ENCODE data around the gene VWA8.

VWA8 gene

GRCh38 chr13:41833201-41833600 lies 127.7 kb downstream of the VWA8 start:
- Histone ChIP-seq H3K4me2 (ENCODE audit: low read depth, low read length) (no peak overlapping the region), H3K27ac (ENCODE audit: low read length) (no peak overlapping the region), H3K4me3 (ENCODE audit: low read length) (no peak overlapping the region), H3K36me3 (replicated peaks; ENCODE audit: insufficient read depth, low read length) (no peaks in the 10 kb centered on the region), H3K9me3 (replicated peaks; ENCODE audit: insufficient read depth, low read length) (no peaks in the 10 kb centered on the region), H3K79me2 (ENCODE audit: low read length) (no peaks in the 10 kb centered on the region), H3K9me2 (replicated peaks; ENCODE audit: insufficient read depth, low read length) (no peaks in the 10 kb centered on the region), H3K4me1 (ENCODE audit: low read length) (no peaks in the 10 kb centered on the region), H3K27me3 (replicated peaks; ENCODE audit: insufficient read depth, low read length) (no peaks in the 10 kb centered on the region), H3F3A (ENCODE audit: insufficient read depth, low read length) (no peaks in the 10 kb centered on the region), H4K20me1 (ENCODE audit: insufficient read depth, low read length) (no peaks in the 10 kb centered on the region), H3K9ac (ENCODE audit: low read length) (no peak overlapping the region), H2AFZ (ENCODE audit: low read length) (no peak overlapping the region)
- TF ChIP-seq EZH2 (optimal IDR thresholded peaks at IDR 0.05; ENCODE audit: low read depth, low read length) (no peak), CTCF (IDR thresholded peaks at IDR 0.05; ENCODE audit: low read length) (no peak), EZH2phosphoT487 (IDR thresholded peaks at IDR 0.05; ENCODE audit: low read length) (no peak)
- no peak for DNase-seq

- no peak overlapping the region for H3K4me3 ChIP-seq (ENCODE audit: low read length)
- H3K27me3 ChIP-seq (replicated peaks; ENCODE audit: insufficient read depth, low read length): no peaks in the 10 kb centered on the region
- H3K79me2 ChIP-seq (ENCODE audit: low read length): no peaks in the 10 kb centered on the region
- H3K4me1 ChIP-seq (ENCODE audit: low read length): no peaks in the 10 kb centered on the region
- H3K9ac ChIP-seq (ENCODE audit: low read length): no peak overlapping the region
- no peak overlapping the region for H3K27ac ChIP-seq (ENCODE audit: low read length)
- no peaks in the 10 kb centered on the region for H3F3A ChIP-seq (ENCODE audit: insufficient read depth, low read length)
- H3K4me2 ChIP-seq (ENCODE audit: low read depth, low read length): no peak overlapping the region
- H2AFZ ChIP-seq (ENCODE audit: low read length): no peak overlapping the region
- no peaks in the 10 kb centered on the region for H3K36me3 ChIP-seq (replicated peaks; ENCODE audit: insufficient read depth, low read length)
- TF ChIP-seq CTCF (IDR thresholded peaks at IDR 0.05; ENCODE audit: low read length) (no peak), EZH2 (optimal IDR thresholded peaks at IDR 0.05; ENCODE audit: low read depth, low read length) (no peak), EZH2phosphoT487 (IDR thresholded peaks at IDR 0.05; ENCODE audit: low read length) (no peak)
- no peak for DNase-seq
- no peaks in the 10 kb centered on the region for H3K9me3 ChIP-seq (replicated peaks; ENCODE audit: insufficient read depth, low read length)
- H4K20me1 ChIP-seq (ENCODE audit: insufficient read depth, low read length): no peaks in the 10 kb centered on the region
- H3K9me2 ChIP-seq (replicated peaks; ENCODE audit: insufficient read depth, low read length): no peaks in the 10 kb centered on the region
These were observed 133.2 kb downstream of the VWA8 start for GRCh38 chr13:41827507-41828213.

- Histone ChIP-seq H4K20me1 (ENCODE audit: insufficient read depth, low read length) (no peaks in the 10 kb centered on the region), H3K4me1 (ENCODE audit: low read length) (no peaks in the 10 kb centered on the region), H3K9me2 (replicated peaks; ENCODE audit: insufficient read depth, low read length) (no peaks in the 10 kb centered on the region), H3K4me2 (ENCODE audit: low read depth, low read length) (no peak overlapping the region), H3K9ac (ENCODE audit: low read length) (no peak overlapping the region), H3F3A (ENCODE audit: insufficient read depth, low read length) (no peaks in the 10 kb centered on the region), H3K27me3 (replicated peaks; ENCODE audit: insufficient read depth, low read length) (no peaks in the 10 kb centered on the region), H3K4me3 (ENCODE audit: low read length) (no peak overlapping the region), H3K9me3 (replicated peaks; ENCODE audit: insufficient read depth, low read length) (no peaks in the 10 kb centered on the region), H3K27ac (ENCODE audit: low read length) (no peak overlapping the region), H3K36me3 (replicated peaks; ENCODE audit: insufficient read depth, low read length) (no peaks in the 10 kb centered on the region), H3K79me2 (ENCODE audit: low read length) (no peaks in the 10 kb centered on the region), H2AFZ (ENCODE audit: low read length) (no peak overlapping the region)
- TF ChIP-seq CTCF (IDR thresholded peaks at IDR 0.05; ENCODE audit: low read length) (no peak), EZH2 (optimal IDR thresholded peaks at IDR 0.05; ENCODE audit: low read depth, low read length) (no peak), EZH2phosphoT487 (IDR thresholded peaks at IDR 0.05; ENCODE audit: low read length) (no peak)
- DNase-seq: no peak
These were observed 135.2 kb downstream of the VWA8 start for GRCh38 chr13:41825691-41826090.
